HAP-1 (cell line): Measurements from ENCODE around the gene CNTNAP2.
A peak's percentile ranks its signal among the peaks of the same experiment; 100 is the strongest.

Experiments
- DNase-seq, 2 experiments: peaks; one replicate each; pipeline ENCODE4 v3.0.0-alpha.2; 2016 to 2020; ENCODE audit warnings: low spot score in 2 of 2
- H3K27me3 ChIP-seq: fragments of 250-450 bp; sonication (Bioruptor Pico); 2 replicates; pipeline ENCODE4 v1.5.1; 2020; ENCODE audit warnings: low read depth, mild to moderate bottlenecking, moderate library complexity
- H3K36me3 ChIP-seq: fragments of 250-450 bp; sonication (Bioruptor Pico); replicated peaks from 2 replicates; pipeline ENCODE4 v1.5.1; 2020; ENCODE audit warnings: mild to moderate bottlenecking
- H3K4me1 ChIP-seq: fragments of 250-450 bp; sonication (Bioruptor Pico); 2 replicates; pipeline ENCODE4 v1.5.1; 2020; ENCODE audit warnings: mild to moderate bottlenecking
- H3K4me3 ChIP-seq: fragments of 250-450 bp; sonication (Bioruptor Pico); 2 replicates; pipeline ENCODE4 v1.5.1; 2020; ENCODE audit warnings: mild to moderate bottlenecking, moderate library complexity
- H3K9me3 ChIP-seq: fragments of 250-450 bp; sonication (Bioruptor Pico); 2 replicates; pipeline ENCODE4 v1.5.1; 2020; ENCODE audit warnings: mild to moderate bottlenecking, moderate library complexity
- in situ Hi-C: fragments of 300-500 bp; cut with MboI; formaldehyde crosslinking; loops from 3 replicates; pipeline ENCODE4 v1.14.3; 2020; ENCODE audit warnings: low sequenced_read_pairs, inconsistent platforms, mixed read lengths

CNTNAP2 gene

DNA sequence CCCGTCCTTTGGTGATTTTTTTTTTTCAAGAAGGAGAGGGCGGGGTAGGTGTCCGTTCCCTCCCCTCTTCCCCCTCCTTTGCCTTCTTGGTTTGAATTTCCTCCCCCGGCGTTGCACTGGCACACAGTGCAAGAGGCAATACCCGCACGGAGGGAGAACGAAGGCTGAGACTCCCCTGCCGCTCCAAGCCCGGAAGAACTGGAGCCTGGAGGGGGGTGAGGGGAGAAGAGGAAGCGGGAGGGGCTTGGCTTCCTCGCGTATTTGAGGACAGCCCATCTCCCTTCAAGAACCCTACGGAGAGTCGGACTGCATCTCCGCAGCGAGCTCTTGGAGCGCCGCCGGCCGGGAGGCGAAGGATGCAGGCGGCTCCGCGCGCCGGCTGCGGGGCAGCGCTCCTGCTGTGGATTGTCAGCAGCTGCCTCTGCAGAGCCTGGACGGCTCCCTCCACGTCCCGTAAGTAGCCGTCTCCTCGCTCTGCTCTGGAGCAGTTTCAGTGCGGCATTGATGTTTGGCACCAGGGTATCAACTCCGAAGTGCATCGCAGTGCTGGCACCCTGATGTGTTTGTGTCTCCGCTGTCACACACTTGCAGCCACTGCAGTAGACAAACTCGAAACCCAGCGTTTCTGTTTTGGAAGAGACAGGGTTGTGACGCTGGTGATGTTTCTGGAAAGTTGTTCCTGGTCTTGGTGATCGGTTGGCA lies at the start of gene CNTNAP2:
CNTNAP2 (plus strand) TSS at position 281 of the 702 bp plus-strand sequence; CDS start at position 357, 76 bp downstream.
- Histone ChIP-seq H3K27me3 (no peaks in the 10 kb centered on the region), H3K36me3 (no peaks in the 10 kb centered on the region), H3K4me1 (no peaks in the 10 kb centered on the region), H3K9me3 (no peaks in the 10 kb centered on the region), H3K4me3 (peak within 1 kb of the TSS; percentile 16; the same call in 1 of the 2 replicates)
- in situ Hi-C loops: no loop called here
- peak in 1 of 2 experiments; percentile 5 for DNase-seq

GRCh38 chr7:146067880-146068279 lies 48.7 kb upstream of the CNTNAP2 start:
- Histone ChIP-seq H3K27me3 (no peaks in the 10 kb centered on the region), H3K36me3 (no peaks in the 10 kb centered on the region), H3K4me3 (no peak overlapping the region), H3K9me3 (no peaks in the 10 kb centered on the region), H3K4me1 (no peaks in the 10 kb centered on the region)
- no peak for DNase-seq
- in situ Hi-C loops: no loop called here

DNA sequence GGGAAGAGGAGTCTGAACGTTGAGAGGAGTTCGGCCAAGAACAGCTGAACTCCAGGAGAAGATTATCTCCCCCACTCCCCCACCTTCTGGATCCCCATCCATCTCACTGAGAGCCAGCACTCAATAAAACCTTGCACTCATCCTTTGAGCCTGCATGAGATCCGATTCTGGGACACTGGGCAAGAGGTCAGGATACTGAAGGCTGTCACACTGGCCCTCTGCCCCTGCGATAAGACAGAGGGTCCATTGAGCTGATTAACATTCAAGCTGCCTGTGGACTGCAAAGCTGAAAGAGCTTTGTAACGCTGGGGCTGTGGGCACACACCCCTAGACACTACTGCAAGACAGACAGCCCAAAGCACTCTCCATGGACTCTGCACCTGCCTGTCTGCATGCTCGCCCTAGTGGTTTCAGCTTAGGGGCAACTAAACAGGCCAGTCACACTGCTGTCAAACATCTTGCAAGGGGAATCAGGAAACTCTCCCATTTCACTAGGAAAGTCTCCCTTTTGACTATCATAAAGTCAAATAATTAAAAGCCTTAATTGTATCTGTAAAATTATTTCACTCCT lies 42.3 kb upstream of the CNTNAP2 start:
- no peaks in the 10 kb centered on the region for H3K4me1 ChIP-seq
- no peaks in the 10 kb centered on the region for H3K27me3 ChIP-seq
- in situ Hi-C loops: no loop called here
- H3K4me3 ChIP-seq: no peak overlapping the region
- DNase-seq: no peak
- H3K9me3 ChIP-seq: no peaks in the 10 kb centered on the region
- H3K36me3 ChIP-seq: no peaks in the 10 kb centered on the region

- Histone ChIP-seq H3K9me3 (no peaks in the 10 kb centered on the region), H3K36me3 (no peaks in the 10 kb centered on the region), H3K4me3 (no peak overlapping the region), H3K27me3 (no peaks in the 10 kb centered on the region), H3K4me1 (no peaks in the 10 kb centered on the region)
- in situ Hi-C loops: no loop called here
- no peak for DNase-seq
Measured at GRCh38 chr7:146076344-146076743, 40.3 kb upstream of the CNTNAP2 start.

- no peak for DNase-seq
- in situ Hi-C loops: no loop called here
- H3K27me3 ChIP-seq: no peaks in the 10 kb centered on the region
- H3K9me3 ChIP-seq: no peaks in the 10 kb centered on the region
- H3K4me1 ChIP-seq: no peaks in the 10 kb centered on the region
- H3K36me3 ChIP-seq: no peaks in the 10 kb centered on the region
- H3K4me3 ChIP-seq: no peak overlapping the region
Measured at GRCh38 chr7:146084086-146084485, 32.5 kb upstream of the CNTNAP2 start.

DNA sequence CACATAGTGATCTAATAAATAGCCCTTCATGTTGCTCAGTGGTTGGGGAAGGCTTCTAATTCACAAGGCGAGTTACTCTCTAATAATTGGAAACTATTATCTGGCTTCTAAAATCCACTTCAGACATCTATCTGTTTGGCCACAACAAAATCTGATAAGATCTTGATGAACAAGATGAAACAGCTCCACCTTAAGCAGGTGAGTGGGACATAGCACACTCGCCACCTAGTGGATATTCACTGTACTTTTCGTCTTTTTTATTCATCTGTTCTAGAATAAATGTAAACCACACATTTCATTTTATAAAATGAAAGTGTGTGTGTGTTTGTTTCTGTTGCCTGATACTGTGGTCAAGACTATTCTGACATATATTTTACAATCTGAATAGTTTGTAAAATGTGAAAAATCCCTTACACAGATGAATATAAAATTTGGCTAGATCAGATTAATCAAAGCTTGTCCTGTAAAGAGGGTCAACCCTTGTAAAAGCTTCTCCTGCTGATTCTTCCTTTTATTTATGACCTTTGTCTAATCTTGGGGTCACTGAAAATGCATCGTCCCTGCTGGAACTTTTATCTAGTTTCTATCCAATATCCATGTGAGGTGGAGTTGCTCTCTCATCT lies 26.5 kb upstream of the CNTNAP2 start:
- peak in 1 of 2 experiments; percentile 15 for DNase-seq
- no peak overlapping the region for H3K4me3 ChIP-seq
- no peaks in the 10 kb centered on the region for H3K36me3 ChIP-seq
- H3K4me1 ChIP-seq: no peaks in the 10 kb centered on the region
- no peaks in the 10 kb centered on the region for H3K27me3 ChIP-seq
- in situ Hi-C loops: no loop called here
- H3K9me3 ChIP-seq: no peaks in the 10 kb centered on the region

DNA sequence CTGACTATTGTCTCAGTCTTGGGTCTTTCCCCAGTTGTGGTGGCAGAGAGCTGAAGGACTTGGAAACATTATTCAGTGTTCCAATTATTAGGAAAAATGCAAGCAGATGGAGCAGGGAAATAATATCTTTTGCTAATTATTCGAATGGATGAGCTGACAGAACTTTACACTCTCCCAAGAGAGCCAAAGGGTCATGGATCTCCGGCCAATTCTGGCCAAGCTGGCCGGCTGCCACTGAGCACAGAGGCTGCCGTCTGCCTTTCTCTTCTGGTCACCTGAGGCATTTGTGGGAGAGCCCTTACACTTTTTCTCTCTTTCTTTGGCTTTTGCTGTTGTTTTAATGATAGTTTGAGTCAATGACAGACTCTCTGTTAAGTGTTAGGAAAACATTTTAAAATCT lies 22.2 kb upstream of the CNTNAP2 start:
- no peak for DNase-seq
- in situ Hi-C loops: no loop called here
- Histone ChIP-seq H3K4me1 (no peaks in the 10 kb centered on the region), H3K36me3 (no peaks in the 10 kb centered on the region), H3K27me3 (no peaks in the 10 kb centered on the region), H3K9me3 (no peaks in the 10 kb centered on the region), H3K4me3 (no peak overlapping the region)

DNA sequence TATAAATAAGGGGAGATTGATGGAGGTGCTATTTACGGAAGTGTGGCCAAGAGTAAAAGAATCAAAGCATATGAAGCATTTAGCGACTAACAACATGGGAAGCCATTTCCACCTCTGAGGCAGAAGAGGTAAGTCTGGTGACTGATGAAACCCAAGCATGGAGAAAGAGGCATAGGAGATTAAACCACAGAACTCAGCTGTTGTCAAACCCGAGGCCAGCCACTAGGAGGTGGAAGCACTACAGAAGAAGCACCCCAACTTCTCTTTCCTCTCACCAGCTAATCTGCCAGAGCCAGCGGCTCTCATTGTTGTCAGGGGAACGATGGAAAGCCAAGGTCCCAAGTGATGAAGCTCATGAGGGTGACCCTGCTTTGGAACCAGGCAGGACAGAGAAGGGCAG lies 19.6 kb upstream of the CNTNAP2 start:
- H3K4me3 ChIP-seq: no peak overlapping the region
- in situ Hi-C loops: no loop called here
- DNase-seq: no peak

GRCh38 chr7:146106319-146106718 lies 10.3 kb upstream of the CNTNAP2 start:
- Histone ChIP-seq H3K9me3 (no peaks in the 10 kb centered on the region), H3K27me3 (no peaks in the 10 kb centered on the region), H3K4me3 (no peak overlapping the region), H3K36me3 (no peaks in the 10 kb centered on the region), H3K4me1 (no peaks in the 10 kb centered on the region)
- in situ Hi-C loops: no loop called here
- DNase-seq: no peak

More for the DNA sequence above, 19.6 kb upstream of the CNTNAP2 start:
- H3K36me3 ChIP-seq: no peaks in the 10 kb centered on the region
- no peaks in the 10 kb centered on the region for H3K27me3 ChIP-seq
- H3K4me1 ChIP-seq: no peaks in the 10 kb centered on the region
- H3K9me3 ChIP-seq: no peaks in the 10 kb centered on the region

DNA sequence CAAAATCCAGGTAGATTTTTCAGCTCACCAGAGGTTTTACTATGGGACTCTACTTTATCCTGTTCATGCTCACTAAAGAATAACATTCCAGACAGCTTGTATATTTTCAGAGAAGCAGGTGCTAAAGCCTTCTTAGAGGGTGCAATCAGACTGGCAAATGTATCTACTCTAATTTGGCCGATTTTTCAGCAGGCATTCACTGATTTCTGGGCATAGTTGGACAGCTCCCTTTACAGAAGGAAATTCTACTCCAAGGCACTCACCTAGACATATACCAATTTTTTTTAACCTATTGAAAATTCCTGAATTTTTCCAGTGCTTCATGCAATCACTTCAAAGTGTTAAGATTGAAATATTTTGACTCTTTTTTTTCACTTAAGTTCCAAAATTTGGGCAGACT lies 3.8 kb upstream of the CNTNAP2 start:
- Histone ChIP-seq H3K27me3 (no peaks in the 10 kb centered on the region), H3K4me3 (no peak overlapping the region), H3K36me3 (no peaks in the 10 kb centered on the region), H3K9me3 (no peaks in the 10 kb centered on the region), H3K4me1 (no peaks in the 10 kb centered on the region)
- in situ Hi-C loops: no loop called here
- DNase-seq: no peak

GRCh38 chr7:146115548-146115850 lies 1.1 kb upstream of the CNTNAP2 start:
- Histone ChIP-seq H3K4me3 (no peak overlapping the region), H3K27me3 (no peaks in the 10 kb centered on the region), H3K36me3 (no peaks in the 10 kb centered on the region), H3K9me3 (no peaks in the 10 kb centered on the region), H3K4me1 (no peaks in the 10 kb centered on the region)
- in situ Hi-C loops: no loop called here
- no peak for DNase-seq

- Histone ChIP-seq H3K36me3 (no peaks in the 10 kb centered on the region), H3K4me3 (peak overlapping the region; percentile 16; the same call in 1 of the 2 replicates), H3K4me1 (no peaks in the 10 kb centered on the region), H3K27me3 (no peaks in the 10 kb centered on the region), H3K9me3 (no peaks in the 10 kb centered on the region)
- in situ Hi-C loops: no loop called here
- peak; percentile 51 to 82 for DNase-seq
Measured at GRCh38 chr7:146115851-146116520, 615 bp upstream of the CNTNAP2 start.

DNA sequence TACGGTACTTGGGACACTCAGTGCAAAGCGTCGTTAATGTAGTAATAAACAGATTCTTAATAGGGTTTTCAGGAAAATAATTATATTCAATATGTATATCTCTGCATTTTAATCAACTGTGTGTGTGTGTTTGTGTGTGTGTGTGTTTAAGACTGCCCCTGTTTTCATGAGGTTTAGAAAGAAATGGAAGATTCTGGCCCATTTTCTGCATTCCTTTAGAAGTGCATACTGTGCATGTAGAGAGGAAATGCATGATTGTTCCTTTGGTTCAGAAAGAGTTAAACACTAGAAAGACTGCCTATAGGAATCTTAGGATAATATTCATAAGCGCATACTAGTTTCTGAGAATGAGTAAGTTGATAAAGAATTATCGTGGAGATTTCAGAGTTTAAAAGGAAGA lies 975 bp downstream of the CNTNAP2 start:
- Histone ChIP-seq H3K4me1 (no peaks in the 10 kb centered on the region), H3K27me3 (no peaks in the 10 kb centered on the region), H3K36me3 (no peaks in the 10 kb centered on the region), H3K4me3 (no peak overlapping the region), H3K9me3 (no peaks in the 10 kb centered on the region)
- DNase-seq: no peak
- in situ Hi-C loops: no loop called here

GRCh38 chr7:146119002-146119401 lies 2.4 kb downstream of the CNTNAP2 start:
- DNase-seq: no peak
- Histone ChIP-seq H3K4me3 (no peak overlapping the region), H3K9me3 (no peaks in the 10 kb centered on the region), H3K4me1 (no peaks in the 10 kb centered on the region), H3K36me3 (no peaks in the 10 kb centered on the region), H3K27me3 (no peaks in the 10 kb centered on the region)
- in situ Hi-C loops: no loop called here
